ENCODE data around the gene ANKRD13C. TPM values are rescaled to one million over a fixed set of nuclear protein-coding genes. Genes with fewer than 3 reads are reported as not detected.
"Not testable (repeated sequence)": the region's sequence is repeated elsewhere in the genome, so short reads cannot be mapped to it uniquely, and the experiment has no call there.

ANKRD13C gene
- polyA plus RNA-seq, 1 of the 3 experiments (the other 2 are of a cell fraction): 5.2 TPM

- WGBS (ENCODE audit: low lambda C conversion rate): 93% methylated on average over 11 of the region's 11 CpGs
Observed at GRCh38 chr1:70348399-70349165, 5.9 kb downstream of the ANKRD13C start.

GRCh38 chr1:70339644-70340043, 14.9 kb downstream of the ANKRD13C start:
- H3K9me2 ChIP-seq; H3K4me1 ChIP-seq (ENCODE audit: control insufficient read depth in 1 of 2, insufficient read depth in 2 of 2, low read depth in 1 of 2, low read length in 1 of 2); H2AFZ ChIP-seq (ENCODE audit: low read depth); H3K9me3 ChIP-seq; DNase-seq; CTCF ChIA-PET; H3K27me3 ChIP-seq (ENCODE audit: insufficient read depth); H3K4me3 ChIP-seq (ENCODE audit: low read depth in 2 of 2, low read length in 1 of 2); H3F3A ChIP-seq (replicated peaks; ENCODE audit: insufficient read depth); H3K27ac ChIP-seq (ENCODE audit: low read depth in 2 of 2, low read length in 1 of 2); H3K4me2 ChIP-seq; H3K9ac ChIP-seq: not testable (repeated sequence)
- H3K36me3 ChIP-seq (replicated peaks in 1 of 2; ENCODE audit: control insufficient read depth in 1 of 2, insufficient read depth in 2 of 2, low read length in 1 of 2): peaks cover 0 to 12% of the 10 kb centered on the region in 2 experiments
- 94% methylated on average over 3 of the region's 3 CpGs for WGBS (ENCODE audit: low lambda C conversion rate)
- peaks cover 14% of the 10 kb centered on the region; the same call in 1 of the 2 replicates for H4K20me1 ChIP-seq (ENCODE audit: insufficient read depth)
- POLR2A ChIA-PET: interaction anchor here (1.4 kb wide), 1 partner anchor 15 kb away, joined by 3 read pairs; the partner anchor contains the start of gene ANKRD13C
- peaks cover 89% of the 10 kb centered on the region for H3K79me2 ChIP-seq (ENCODE audit: insufficient read depth)

More at GRCh38 chr1:70348399-70349165, 5.9 kb downstream of the ANKRD13C start:
- no peak for DNase-seq
- Histone ChIP-seq H3K9me3 (no peaks in the 10 kb centered on the region), H3K4me1 (ENCODE audit: control insufficient read depth in 1 of 2, insufficient read depth in 2 of 2, low read depth in 1 of 2, low read length in 1 of 2) (peaks cover 0 to 8% of the 10 kb centered on the region in 2 experiments; a peak in 2 of 4 replicates), H4K20me1 (ENCODE audit: insufficient read depth) (peaks cover 50% of the 10 kb centered on the region), H3K9me2 (no peaks in the 10 kb centered on the region), H3K4me3 (ENCODE audit: low read depth in 2 of 2, low read length in 1 of 2) (no peak overlapping the region), H3K27ac (ENCODE audit: low read depth in 2 of 2, low read length in 1 of 2) (no peak overlapping the region), H3K27me3 (ENCODE audit: insufficient read depth) (no peaks in the 10 kb centered on the region), H2AFZ (ENCODE audit: low read depth) (no peak overlapping the region), H3K36me3 (replicated peaks in 1 of 2; ENCODE audit: control insufficient read depth in 1 of 2, insufficient read depth in 2 of 2, low read length in 1 of 2) (peaks cover 0 to 8% of the 10 kb centered on the region in 2 experiments), H3K9ac (no peak overlapping the region), H3F3A (replicated peaks; ENCODE audit: insufficient read depth) (no peaks in the 10 kb centered on the region), H3K4me2 (no peak overlapping the region), H3K79me2 (ENCODE audit: insufficient read depth) (peaks cover 100% of the 10 kb centered on the region)
- no peak for TF ChIP-seq FOSL2 (IDR thresholded peaks at IDR 0.05; ENCODE audit: borderline replicate concordance, low read depth)
- TF ChIP-seq USF2 (IDR thresholded peaks at IDR 0.05; ENCODE audit: borderline replicate concordance, low read depth, low read length): no peak
- no peak for TF ChIP-seq NFIC (IDR thresholded peaks at IDR 0.05; ENCODE audit: borderline replicate concordance)
- no peak for TF ChIP-seq SIN3A (IDR thresholded peaks at IDR 0.05; ENCODE audit: borderline replicate concordance, low read depth, low read length)
- ChIA-PET POLR2A (no interaction called here), CTCF (no interaction called here)

- ChIA-PET CTCF (no interaction called here), POLR2A (no interaction called here)
- Histone ChIP-seq H2AFZ (ENCODE audit: low read depth) (no peak overlapping the region), H4K20me1 (ENCODE audit: insufficient read depth) (0 out of 2 replicates have a peak, but pooled peaks cover 8% of the 10 kb centered on the region), H3K4me2 (no peak overlapping the region), H3K27ac (ENCODE audit: low read depth in 2 of 2, low read length in 1 of 2) (no peak overlapping the region; a peak in 1 of 4 replicates), H3K79me2 (ENCODE audit: insufficient read depth) (peaks cover 83% of the 10 kb centered on the region), H3F3A (replicated peaks; ENCODE audit: insufficient read depth) (peaks cover 6% of the 10 kb centered on the region), H3K9me2 (no peaks in the 10 kb centered on the region), H3K4me1 (ENCODE audit: control insufficient read depth in 1 of 2, insufficient read depth in 2 of 2, low read depth in 1 of 2, low read length in 1 of 2) (no peaks in the 10 kb centered on the region; a peak in 1 of 4 replicates), H3K9ac (no peak overlapping the region), H3K36me3 (replicated peaks in 1 of 2; ENCODE audit: control insufficient read depth in 1 of 2, insufficient read depth in 2 of 2, low read length in 1 of 2) (peaks cover 0 to 22% of the 10 kb centered on the region in 2 experiments), H3K9me3 (no peaks in the 10 kb centered on the region), H3K27me3 (ENCODE audit: insufficient read depth) (no peaks in the 10 kb centered on the region), H3K4me3 (ENCODE audit: low read depth in 2 of 2, low read length in 1 of 2) (no peak overlapping the region)
- no peak for DNase-seq
- TF ChIP-seq, protein P1, sequence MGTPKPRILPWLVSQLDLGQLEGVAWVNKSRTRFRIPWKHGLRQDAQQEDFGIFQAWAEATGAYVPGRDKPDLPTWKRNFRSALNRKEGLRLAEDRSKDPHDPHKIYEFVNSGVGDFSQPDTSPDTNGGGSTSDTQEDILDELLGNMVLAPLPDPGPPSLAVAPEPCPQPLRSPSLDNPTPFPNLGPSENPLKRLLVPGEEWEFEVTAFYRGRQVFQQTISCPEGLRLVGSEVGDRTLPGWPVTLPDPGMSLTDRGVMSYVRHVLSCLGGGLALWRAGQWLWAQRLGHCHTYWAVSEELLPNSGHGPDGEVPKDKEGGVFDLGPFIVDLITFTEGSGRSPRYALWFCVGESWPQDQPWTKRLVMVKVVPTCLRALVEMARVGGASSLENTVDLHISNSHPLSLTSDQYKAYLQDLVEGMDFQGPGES (IDR thresholded peaks at IDR 0.05; ENCODE audit: low read depth, low read length): no peak
- TF ChIP-seq NFIC (IDR thresholded peaks at IDR 0.05; ENCODE audit: borderline replicate concordance) (no peak), ELF1 (IDR thresholded peaks at IDR 0.05) (no peak), MXI1 (IDR thresholded peaks at IDR 0.05; ENCODE audit: low read depth, low read length) (no peak), RFX5 (IDR thresholded peaks at IDR 0.05; ENCODE audit: low read length) (no peak), TAF1 (IDR thresholded peaks at IDR 0.05; ENCODE audit: borderline replicate concordance, low read depth, low read length) (no peak), TCF12 (IDR thresholded peaks at IDR 0.05) (no peak), GABPA (IDR thresholded peaks at IDR 0.05; ENCODE audit: low read depth) (no peak), SIN3A (IDR thresholded peaks at IDR 0.05; ENCODE audit: borderline replicate concordance, low read depth, low read length) (no peak), REST (IDR thresholded peaks at IDR 0.05; ENCODE audit: low read depth, low read length) (no peak)
Observed at GRCh38 chr1:70336050-70336449, 18.5 kb downstream of the ANKRD13C start.
